COLO829 (cell line): ENCODE results near the gene PPP1R12C.
"Not testable (repeated sequence)": the region's sequence is repeated elsewhere in the genome, so short reads cannot be mapped to it uniquely, and the experiment has no call there.

Experiments used
- DNase-seq: peaks from one replicate; pipeline ENCODE4 v3.0.0; 2012; ENCODE audit warnings: low spot score

Gene PPP1R12C

GRCh38 chr19:55116859-55117662, at the start of gene PPP1R12C:
Gene PPP1R12C, minus strand, starts transcription at chr19:55117637. Its CDS starts 94 bp downstream, at chr19:55117543.
- no peak for DNase-seq

- peak; percentile 100 for DNase-seq
These were observed 49.3 kb upstream of the PPP1R12C start, which contains the start of gene DNAAF3 for GRCh38 chr19:55166530-55167268. Gene DNAAF3, minus strand, starts transcription at chr19:55166613. Its CDS starts 200 bp downstream, at chr19:55166413.

GRCh38 chr19:55165952-55166529, 48.6 kb upstream of the PPP1R12C start:
- DNase-seq = peak; percentile 79

GRCh38 chr19:55161571-55162322, 44.3 kb upstream of the PPP1R12C start:
- no peak for DNase-seq

- no peak for DNase-seq
These were observed 43.5 kb upstream of the PPP1R12C start for GRCh38 chr19:55160986-55161365.

- DNase-seq = peak; percentile 99
These were observed 42.9 kb upstream of the PPP1R12C start for GRCh38 chr19:55160128-55160985.

GRCh38 chr19:55158848-55159749, 41.7 kb upstream of the PPP1R12C start:
- DNase-seq = no peak

GRCh38 chr19:55158423-55158822, 41.0 kb upstream of the PPP1R12C start:
- DNase-seq = no peak

GRCh38 chr19:55157064-55157908, 39.8 kb upstream of the PPP1R12C start, which contains the start of gene TNNI3:
Gene TNNI3, minus strand, starts transcription at chr19:55157732. Its CDS starts 143 bp downstream, at chr19:55157589.
- DNase-seq = no peak

GRCh38 chr19:55156202-55157063, 39.0 kb upstream of the PPP1R12C start:
- DNase-seq = peak; percentile 75

GRCh38 chr19:55155784-55156183, 38.3 kb upstream of the PPP1R12C start:
- DNase-seq = not testable (repeated sequence)

- DNase-seq = no peak
These were observed 36.3 kb upstream of the PPP1R12C start for GRCh38 chr19:55153652-55154264.

- DNase-seq = no peak
These were observed 34.6 kb upstream of the PPP1R12C start for GRCh38 chr19:55152017-55152416.

- no peak for DNase-seq
These were observed 31.9 kb upstream of the PPP1R12C start, which contains the start of gene TNNT1 for GRCh38 chr19:55149078-55150003. Gene TNNT1, minus strand, starts transcription at chr19:55149206. Its CDS starts 2,049 bp downstream, at chr19:55147157.

GRCh38 chr19:55147545-55148251, 30.3 kb upstream of the PPP1R12C start:
- DNase-seq = no peak
